ENCODE measurements around the gene PTPN2.

The PTPN2 gene

DNA sequence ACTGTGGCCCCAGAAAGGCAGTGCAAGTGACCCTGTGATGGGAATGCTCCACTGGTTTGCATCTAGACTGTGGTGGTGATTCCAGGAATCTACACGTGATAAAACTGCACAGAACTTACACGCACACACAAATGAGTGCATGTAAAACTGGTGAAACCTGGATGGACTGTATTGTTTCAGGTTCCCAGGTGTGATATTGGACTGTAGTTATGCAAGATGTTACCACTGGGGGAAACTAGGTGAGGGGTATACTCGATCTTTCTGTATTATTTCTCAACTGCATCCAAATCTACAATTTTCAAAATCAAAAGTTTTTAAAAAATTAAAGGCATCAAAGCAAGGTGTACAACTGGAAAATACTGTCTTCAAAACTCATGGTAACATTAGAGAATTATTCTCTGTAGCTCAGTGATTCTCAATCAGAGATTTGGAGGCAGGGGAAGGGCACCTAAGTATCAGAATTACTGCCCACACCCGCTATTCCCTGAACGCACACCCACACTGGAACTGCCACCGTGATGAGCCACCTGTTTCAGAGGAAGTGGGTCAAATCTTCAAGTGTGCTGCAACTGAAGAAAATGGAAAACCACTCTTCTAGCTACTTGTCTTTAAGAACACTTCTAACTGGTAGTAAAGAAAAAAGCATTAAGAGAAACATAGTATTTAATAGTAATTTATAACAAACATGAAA is 26.7 kb downstream of the PTPN2 start:
- H3K9ac ChIP-seq, result no peak overlapping the region
- peak overlapping the region; percentile 64 for H3K4me2 ChIP-seq
- H3K27ac ChIP-seq, result peak overlapping the region; percentile 41; the same call in 1 of the 2 replicates
- no peaks in the 10 kb centered on the region for H3K27me3 ChIP-seq (ENCODE audit: insufficient read depth, low read depth)
- H3K4me1 ChIP-seq (ENCODE audit: low read depth, poor library complexity, severe bottlenecking), result peaks cover 66% of the 10 kb centered on the region
- TF ChIP-seq, protein P1, sequence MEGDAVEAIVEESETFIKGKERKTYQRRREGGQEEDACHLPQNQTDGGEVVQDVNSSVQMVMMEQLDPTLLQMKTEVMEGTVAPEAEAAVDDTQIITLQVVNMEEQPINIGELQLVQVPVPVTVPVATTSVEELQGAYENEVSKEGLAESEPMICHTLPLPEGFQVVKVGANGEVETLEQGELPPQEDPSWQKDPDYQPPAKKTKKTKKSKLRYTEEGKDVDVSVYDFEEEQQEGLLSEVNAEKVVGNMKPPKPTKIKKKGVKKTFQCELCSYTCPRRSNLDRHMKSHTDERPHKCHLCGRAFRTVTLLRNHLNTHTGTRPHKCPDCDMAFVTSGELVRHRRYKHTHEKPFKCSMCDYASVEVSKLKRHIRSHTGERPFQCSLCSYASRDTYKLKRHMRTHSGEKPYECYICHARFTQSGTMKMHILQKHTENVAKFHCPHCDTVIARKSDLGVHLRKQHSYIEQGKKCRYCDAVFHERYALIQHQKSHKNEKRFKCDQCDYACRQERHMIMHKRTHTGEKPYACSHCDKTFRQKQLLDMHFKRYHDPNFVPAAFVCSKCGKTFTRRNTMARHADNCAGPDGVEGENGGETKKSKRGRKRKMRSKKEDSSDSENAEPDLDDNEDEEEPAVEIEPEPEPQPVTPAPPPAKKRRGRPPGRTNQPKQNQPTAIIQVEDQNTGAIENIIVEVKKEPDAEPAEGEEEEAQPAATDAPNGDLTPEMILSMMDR (conservative IDR thresholded peaks at IDR 0.05; ENCODE audit: low read depth, low read length), result no peak
- H3K79me2 ChIP-seq (ENCODE audit: insufficient read depth, low read depth), result peaks cover 82% of the 10 kb centered on the region
- no peaks in the 10 kb centered on the region for H3K36me3 ChIP-seq (ENCODE audit: insufficient read depth)
- H4K20me1 ChIP-seq (ENCODE audit: insufficient read depth), result no peaks in the 10 kb centered on the region
- H2AFZ ChIP-seq (ENCODE audit: low read depth), result no peak overlapping the region
- H3K4me3 ChIP-seq (IDR thresholded peaks at IDR 0.05; ENCODE audit: insufficient read depth, low read depth, low read length), result no peak overlapping the region

DNA sequence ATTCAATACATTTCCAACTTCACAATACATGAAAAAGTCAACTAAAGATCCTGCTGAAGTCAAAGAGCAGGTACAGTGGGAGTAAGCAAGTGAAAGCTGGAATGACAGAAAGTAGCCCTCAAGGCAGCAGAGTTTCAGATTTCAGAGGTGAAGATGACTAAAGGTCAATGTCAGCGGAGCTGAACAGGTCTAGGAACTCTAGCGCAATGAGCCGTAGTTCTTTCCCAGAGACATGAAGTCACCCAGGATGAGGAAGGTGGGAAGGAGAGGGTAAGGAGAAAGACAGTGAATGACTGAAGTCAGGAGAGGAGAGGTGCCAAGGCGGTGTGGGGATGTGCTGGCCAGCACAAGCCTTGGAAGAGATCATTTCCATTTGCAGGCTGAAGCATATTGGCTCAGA is 28.1 kb downstream of the PTPN2 start:
- Histone ChIP-seq H4K20me1 (ENCODE audit: insufficient read depth) (no peaks in the 10 kb centered on the region), H3K4me3 (IDR thresholded peaks at IDR 0.05; ENCODE audit: insufficient read depth, low read depth, low read length) (no peak overlapping the region), H3K27ac (no peak overlapping the region), H3K27me3 (ENCODE audit: insufficient read depth, low read depth) (no peaks in the 10 kb centered on the region), H3K79me2 (ENCODE audit: insufficient read depth, low read depth) (peaks cover 68% of the 10 kb centered on the region), H3K36me3 (ENCODE audit: insufficient read depth) (no peaks in the 10 kb centered on the region), H3K9ac (no peak overlapping the region), H3K4me2 (no peak overlapping the region), H2AFZ (ENCODE audit: low read depth) (no peak overlapping the region), H3K4me1 (ENCODE audit: low read depth, poor library complexity, severe bottlenecking) (peaks cover 51% of the 10 kb centered on the region)
- TF ChIP-seq, protein P1 (conservative IDR thresholded peaks at IDR 0.05; ENCODE audit: low read depth, low read length), result no peak

DNA sequence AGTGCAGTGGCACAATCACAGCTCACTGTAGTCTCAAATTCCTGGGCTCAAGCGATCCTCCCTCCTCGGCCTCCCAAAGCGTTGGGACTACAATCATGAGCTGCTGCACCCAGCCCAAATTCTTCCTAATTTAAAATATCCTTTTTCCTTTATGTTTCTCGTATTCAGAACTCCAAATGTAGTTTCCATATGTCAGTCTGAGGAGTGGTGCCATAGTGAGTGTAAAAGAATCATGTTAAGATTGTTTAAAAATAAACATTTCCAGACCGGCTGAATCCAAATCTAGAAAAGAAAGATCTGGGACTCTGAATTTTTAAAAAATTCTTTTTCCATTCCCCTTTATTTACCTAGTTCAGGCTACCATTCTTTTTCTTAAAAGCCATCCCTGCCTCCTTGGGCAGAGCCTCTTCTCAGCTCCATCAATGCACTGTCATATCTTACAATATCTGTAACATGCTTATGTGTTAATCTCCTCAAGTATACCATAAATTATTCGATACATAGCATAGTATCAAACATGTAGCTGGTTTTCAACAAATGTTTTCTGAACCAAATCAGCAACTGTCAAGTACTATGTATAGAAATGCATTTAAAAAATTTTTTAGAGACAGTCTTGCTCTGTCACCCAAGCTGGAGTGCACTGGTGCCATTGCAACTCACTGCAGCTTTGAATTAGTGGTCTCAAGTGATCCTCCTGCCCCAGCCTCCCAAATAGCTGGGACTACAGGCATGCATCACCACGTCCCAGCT is 31.3 kb downstream of the PTPN2 start:
- H3K9ac ChIP-seq, result no peak overlapping the region
- TF ChIP-seq, protein P1 (conservative IDR thresholded peaks at IDR 0.05; ENCODE audit: low read depth, low read length), result no peak
- no peaks in the 10 kb centered on the region for H3K36me3 ChIP-seq (ENCODE audit: insufficient read depth)
- no peaks in the 10 kb centered on the region for H3K27me3 ChIP-seq (ENCODE audit: insufficient read depth, low read depth)
- no peak overlapping the region for H3K4me2 ChIP-seq
- H4K20me1 ChIP-seq (ENCODE audit: insufficient read depth), result no peaks in the 10 kb centered on the region
- H3K27ac ChIP-seq, result no peak overlapping the region
- peaks cover 43% of the 10 kb centered on the region for H3K79me2 ChIP-seq (ENCODE audit: insufficient read depth, low read depth)
- H3K4me3 ChIP-seq (IDR thresholded peaks at IDR 0.05; ENCODE audit: insufficient read depth, low read depth, low read length), result no peak overlapping the region
- H3K4me1 ChIP-seq (ENCODE audit: low read depth, poor library complexity, severe bottlenecking), result peaks cover 22% of the 10 kb centered on the region
- no peak overlapping the region for H2AFZ ChIP-seq (ENCODE audit: low read depth)

DNA sequence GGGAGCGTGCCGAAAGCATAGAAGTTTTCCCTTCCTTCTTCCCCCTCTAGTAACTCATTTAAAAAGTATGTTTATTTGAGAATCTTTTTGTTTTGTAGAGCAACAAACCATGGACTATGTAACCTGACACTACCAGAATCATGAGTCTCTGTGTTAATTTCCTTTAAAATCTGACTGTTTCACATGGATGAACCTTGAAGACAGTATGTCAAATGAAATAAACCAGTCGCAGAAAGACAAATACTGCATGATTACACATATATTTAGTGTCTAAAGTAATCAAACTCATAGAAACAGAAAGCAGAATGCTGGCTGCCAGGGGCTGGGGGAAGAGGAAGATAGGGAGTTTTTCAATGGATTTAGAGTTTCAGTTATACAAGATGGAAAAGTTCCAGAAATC is 32.3 kb downstream of the PTPN2 start:
- no peaks in the 10 kb centered on the region for H3K27me3 ChIP-seq (ENCODE audit: insufficient read depth, low read depth)
- peaks cover 12% of the 10 kb centered on the region for H3K4me1 ChIP-seq (ENCODE audit: low read depth, poor library complexity, severe bottlenecking)
- TF ChIP-seq, protein P1 (conservative IDR thresholded peaks at IDR 0.05; ENCODE audit: low read depth, low read length), result no peak
- H4K20me1 ChIP-seq (ENCODE audit: insufficient read depth), result no peaks in the 10 kb centered on the region
- H3K4me2 ChIP-seq, result no peak overlapping the region
- H3K9ac ChIP-seq, result no peak overlapping the region
- peaks cover 33% of the 10 kb centered on the region for H3K79me2 ChIP-seq (ENCODE audit: insufficient read depth, low read depth)
- H3K27ac ChIP-seq, result no peak overlapping the region
- H3K4me3 ChIP-seq (IDR thresholded peaks at IDR 0.05; ENCODE audit: insufficient read depth, low read depth, low read length), result no peak overlapping the region
- no peak overlapping the region for H2AFZ ChIP-seq (ENCODE audit: low read depth)
- H3K36me3 ChIP-seq (ENCODE audit: insufficient read depth), result no peaks in the 10 kb centered on the region

Measured in KMS-11 (cell line).